ENCODE measurements around the gene WDR88. TPM values are rescaled to one million over a fixed set of nuclear protein-coding genes. Genes with fewer than 3 reads are reported as not detected.

WDR88 gene
- total and polyA plus RNA-seq, 2 of the 13 experiments (the other 11 are each of a cell fraction or from before 2014, with no cell fraction given), result not detected

- Histone ChIP-seq H3K9me3 (ENCODE audit: low read length) (no peaks in the 10 kb centered on the region), H3K27me3 (ENCODE audit: control insufficient read depth in 1 of 2, insufficient read depth in 2 of 2, low read length in 2 of 2) (peaks cover 7 to 14% of the 10 kb centered on the region in 2 experiments; a peak in 3 of 5 replicates), H3K79me2 (ENCODE audit: insufficient read depth, low read length) (no peaks in the 10 kb centered on the region), H3K4me2 (ENCODE audit: low read depth, low read length) (peak overlapping the region; percentile 24; the same call in 1 of the 2 replicates), H3K4me3 (replicated peaks in 1 of 3; ENCODE audit: insufficient read depth in 1 of 3, low read depth in 2 of 3, low read length in 3 of 3) (peak overlapping the region in 1 of 3 experiments; percentile 33; a peak in 1 of 6 replicates), H3K27ac (ENCODE audit: extremely low read length, insufficient read depth, low read length) (no peak overlapping the region), H3K9ac (ENCODE audit: insufficient read depth, low read depth, low read length) (no peak overlapping the region), H3K36me3 (replicated peaks in 1 of 2; ENCODE audit: control insufficient read depth in 1 of 2, insufficient read depth in 2 of 2, low read length in 2 of 2) (no peaks in the 10 kb centered on the region), H4K20me1 (ENCODE audit: insufficient read depth, low read length) (no peaks in the 10 kb centered on the region), H2AFZ (ENCODE audit: low read length) (no peak overlapping the region), H3K4me1 (ENCODE audit: insufficient read depth, low read length) (peaks cover 33% of the 10 kb centered on the region)
- WGBS (ENCODE audit: low lambda C conversion rate), result 22% methylated on average over 12 of the region's 30 CpGs
- DNase-seq (ENCODE audit: low spot score) (no peak), ATAC-seq (peak; percentile 42), FAIRE-seq (no peak)
- TF ChIP-seq MLXIP (CRISPR knock-in tag; IDR thresholded peaks at IDR 0.05; ENCODE audit: borderline replicate concordance) (no peak), ZNF687 (CRISPR knock-in tag; IDR thresholded peaks at IDR 0.05) (peak; percentile 52), CENPBD1 (CRISPR knock-in tag; IDR thresholded peaks at IDR 0.05; ENCODE audit: borderline replicate concordance, low read depth) (no peak), AGO2 (optimal IDR thresholded peaks at IDR 0.05; ENCODE audit: low read depth, low read length) (peak; percentile 33), SKIL (CRISPR knock-in tag; IDR thresholded peaks at IDR 0.05; ENCODE audit: borderline replicate concordance) (0 out of 2 replicates have a peak, but pooled peaks have one; percentile 13), ZBTB38 (CRISPR knock-in tag; IDR thresholded peaks at IDR 0.05) (0 out of 2 replicates have a peak, but pooled peaks have one; percentile 24)
- in situ Hi-C loops (cut with HindIII; ENCODE audit: extremely low pct_ligation_motif_present, low pct_unique_long_range_greater_than_20kb) (no loop called here), intact Hi-C loops (cut with micrococcal nuclease; ENCODE audit: unreplicated experiment) (no loop called here)
- CTCF ChIA-PET (ENCODE audit: low intra/inter-chr PET ratio, low total read pairs), result no interaction called here
- POLR2A ChIA-PET, result no interaction called here
- no TSS peak for BruUV-seq (replicated peaks)
These were observed 80.7 kb downstream of the WDR88 start for GRCh38 chr19:33212436-33213172.
